HPDE6-E6E7 (cell line): ENCODE results near the gene MOCOS.

Experiments used
- DNase-seq: peaks from one replicate; pipeline ENCODE4 v3.0.0; 2011; ENCODE audit warnings: missing footprints; ENCODE audit errors: extremely low spot score

The MOCOS gene

GRCh38 chr18:36304723-36305122, 117.4 kb downstream of the MOCOS start:
- no peak for DNase-seq

GRCh38 chr18:36305375-36305774, 118.1 kb downstream of the MOCOS start:
- no peak for DNase-seq

- DNase-seq, result no peak
These were observed 120.2 kb downstream of the MOCOS start for GRCh38 chr18:36307513-36307912.

DNA sequence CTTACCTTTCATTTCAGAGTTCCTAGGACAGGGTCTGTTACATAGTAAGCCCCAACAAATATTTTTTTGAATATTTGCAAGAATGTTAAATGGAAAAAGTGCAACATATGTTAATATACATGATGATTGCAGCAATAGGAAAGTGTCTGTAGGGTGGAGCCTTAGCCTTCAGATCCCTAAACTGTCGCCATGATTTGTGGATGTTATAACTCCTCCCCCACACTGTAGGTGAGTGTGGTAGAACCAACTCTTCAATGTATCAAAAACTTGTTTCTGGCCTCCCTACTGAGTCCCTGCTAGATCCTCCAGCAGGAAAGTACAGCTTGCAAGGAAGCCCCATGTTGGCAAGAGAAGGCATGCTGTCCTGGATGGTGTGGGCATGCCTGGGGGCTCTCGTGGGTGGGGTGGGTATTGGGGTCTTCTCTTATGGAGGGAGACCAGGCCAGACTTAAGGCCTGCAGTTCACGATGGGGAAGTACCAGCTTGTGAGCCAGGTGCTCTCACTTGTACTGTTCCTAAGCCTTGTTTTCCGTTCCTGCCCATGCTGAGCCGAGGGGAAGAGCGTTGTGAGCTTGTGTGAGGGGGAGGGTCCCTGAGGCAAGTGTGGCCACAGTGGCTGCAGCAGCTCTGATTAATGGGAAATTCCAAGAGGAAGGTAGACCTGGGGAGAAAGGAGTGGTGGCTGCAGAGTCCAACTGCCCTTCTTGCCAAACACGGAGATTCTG, 121.6 kb downstream of the MOCOS start:
- no peak for DNase-seq

DNA sequence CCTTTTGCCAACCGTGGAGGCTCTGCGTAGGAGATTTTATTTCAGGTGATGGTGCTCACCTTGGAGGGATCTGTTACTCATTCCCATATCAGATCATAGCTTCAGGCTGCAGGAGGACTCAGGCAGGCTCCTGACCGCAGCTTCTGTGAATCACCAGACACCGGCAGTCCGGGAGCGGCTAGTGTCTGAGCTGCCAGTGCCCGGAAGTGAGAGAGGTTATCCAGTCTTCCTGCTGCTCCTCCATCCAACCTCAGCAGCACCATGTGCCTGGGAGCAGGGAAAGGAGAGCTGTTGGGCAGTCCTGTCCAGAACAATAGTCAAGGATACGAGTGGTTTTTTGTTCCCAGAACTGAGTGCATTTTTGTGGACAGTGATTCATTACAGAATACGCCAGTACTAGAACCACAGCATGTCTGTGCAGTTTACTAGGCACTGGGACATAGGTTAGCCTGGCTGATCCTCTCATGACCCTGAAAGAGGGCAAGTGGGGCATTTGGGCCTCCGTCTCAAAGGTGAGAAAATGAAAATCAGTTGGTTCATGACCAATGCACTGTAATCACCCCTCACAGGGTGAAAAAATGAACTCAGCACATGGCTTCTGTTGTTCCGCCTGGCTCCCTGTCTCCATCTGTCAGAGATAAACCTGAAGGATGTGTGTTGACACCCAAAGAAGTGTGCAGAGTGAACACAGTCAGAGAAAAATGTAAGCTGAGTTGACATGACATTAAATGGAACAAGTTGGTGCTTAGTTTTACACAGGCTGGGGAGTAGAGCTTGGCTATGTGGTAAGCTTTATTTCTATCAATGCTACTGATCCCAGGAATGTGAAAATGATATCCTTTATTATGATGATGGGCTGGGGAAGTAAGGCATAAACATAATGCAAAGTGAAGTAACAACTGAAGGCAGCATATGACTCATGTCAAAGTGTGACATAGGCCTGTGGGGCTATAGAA, 122.4 kb downstream of the MOCOS start:
- peak; percentile 91 for DNase-seq

DNA sequence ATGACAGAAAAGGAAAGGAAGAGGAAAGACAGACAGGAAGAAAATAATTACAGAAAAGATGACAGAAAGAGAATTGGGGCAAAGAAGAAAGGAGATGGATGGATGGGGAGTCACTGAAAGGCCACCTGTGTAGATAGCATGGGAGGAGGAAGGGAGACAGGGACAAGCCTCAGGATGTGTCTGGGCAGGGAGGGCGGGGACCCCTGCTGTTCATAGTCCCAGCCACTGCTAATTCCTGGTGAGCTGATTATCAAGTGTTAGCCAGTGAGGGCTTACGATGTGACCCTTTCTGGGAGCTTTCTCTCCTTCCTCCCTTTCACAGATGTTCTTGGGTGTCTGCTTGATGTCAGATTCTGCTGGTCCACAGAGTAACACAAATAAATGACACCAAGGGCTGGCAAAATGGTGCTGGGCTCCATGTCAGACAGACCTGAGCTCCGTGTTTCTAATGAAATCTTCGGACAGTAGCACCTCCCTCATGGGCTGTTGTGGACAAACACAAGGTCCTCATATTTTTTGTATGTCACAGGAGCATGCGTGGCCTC, 123.8 kb downstream of the MOCOS start:
- no peak for DNase-seq

GRCh38 chr18:36312806-36313395, 125.6 kb downstream of the MOCOS start:
- no peak for DNase-seq

- DNase-seq, result no peak
These were observed 126.8 kb downstream of the MOCOS start for GRCh38 chr18:36314098-36314497.

DNA sequence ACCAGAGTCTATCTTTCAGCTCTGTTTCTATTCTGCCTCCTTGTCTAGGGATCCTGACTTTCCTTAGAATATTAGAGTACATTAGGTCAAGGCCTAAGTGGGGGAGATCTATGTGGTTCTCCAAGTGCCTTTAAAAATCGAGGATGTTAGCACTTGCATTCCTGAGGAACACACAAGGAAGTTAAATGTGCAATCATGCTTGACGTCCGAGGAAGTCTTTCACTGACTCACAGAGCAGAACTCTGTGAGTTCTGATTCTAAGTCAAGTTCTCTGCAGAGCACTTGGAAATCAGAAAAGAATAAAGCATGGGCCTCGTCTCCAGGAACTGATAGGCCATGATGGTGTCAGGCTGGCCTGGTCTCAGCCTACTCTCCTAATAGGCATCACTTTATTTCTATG, 127.5 kb downstream of the MOCOS start:
- no peak for DNase-seq

DNA sequence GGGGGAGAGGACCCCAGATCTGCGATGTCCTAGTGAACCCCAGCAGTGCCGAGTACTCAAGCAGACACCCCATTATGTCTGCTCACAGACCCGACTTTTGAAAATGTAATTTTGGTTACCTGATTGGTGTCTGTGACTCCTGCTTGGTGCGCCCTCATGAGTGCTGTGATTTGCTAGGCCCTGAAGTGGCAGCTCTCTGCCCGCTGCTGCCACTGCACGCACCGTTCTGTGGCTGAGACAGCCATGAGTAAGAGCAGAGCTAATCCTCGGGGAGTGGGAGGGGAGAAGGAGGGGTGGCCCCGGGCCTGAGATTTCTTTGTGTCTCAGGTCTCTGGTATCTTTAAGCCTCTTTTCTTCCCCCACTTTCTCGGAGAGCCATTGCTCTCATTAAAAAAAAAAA, 128.4 kb downstream of the MOCOS start:
- peak; percentile 65 for DNase-seq

DNA sequence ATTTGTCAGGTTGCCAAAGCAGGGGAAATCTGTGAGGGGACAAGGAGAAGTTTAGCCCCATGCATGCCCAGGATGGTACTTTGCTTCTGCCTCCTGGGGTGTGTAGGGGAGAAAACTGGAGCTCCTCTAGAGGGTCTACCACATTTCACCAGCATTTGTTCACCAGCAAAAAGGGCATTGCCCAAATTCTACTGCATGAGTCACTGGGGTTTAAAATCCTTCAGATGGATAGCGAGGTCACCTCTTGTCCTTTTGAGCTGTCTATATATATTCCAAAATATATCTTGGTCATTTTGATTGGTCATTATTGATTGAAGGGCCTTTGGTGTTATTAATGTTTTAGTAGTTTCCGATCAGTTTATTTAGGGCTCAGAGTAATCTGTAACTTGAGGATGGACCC, 128.9 kb downstream of the MOCOS start:
- DNase-seq, result no peak
